WTC11 (cell line): Measurements from ENCODE around the gene MBNL1.

Source experiments
- ATF6 ChIP-seq: sonication (generic); formaldehyde crosslinking; IDR thresholded peaks from 2 replicates; pipeline ENCODE4 v1.8.1; 2023; ENCODE audit warnings: mild to moderate bottlenecking, missing genetic modification reagents
- CTCF ChIP-seq: fragments of 200-600 bp; IDR thresholded peaks from 2 replicates; pipeline ENCODE4 v1.8.0; 2022; ENCODE audit warnings: antibody characterized with exemption
- FOXK1 ChIP-seq: sonication (generic); formaldehyde crosslinking; IDR thresholded peaks from 2 replicates; pipeline ENCODE4 v1.8.0; 2022; ENCODE audit warnings: mild to moderate bottlenecking, moderate library complexity, missing genetic modification reagents
- MLX ChIP-seq: sonication (generic); formaldehyde crosslinking; IDR thresholded peaks from 2 replicates; pipeline ENCODE4 v1.8.1; 2023; ENCODE audit warnings: mild to moderate bottlenecking, missing genetic modification reagents, moderate library complexity
- ZNF512 ChIP-seq: sonication (generic); formaldehyde crosslinking; IDR thresholded peaks from 2 replicates; pipeline ENCODE4 v1.8.1; 2022; ENCODE audit warnings: missing genetic modification reagents, borderline replicate concordance

- no peak for TF ChIP-seq CTCF
- no peak for TF ChIP-seq ZNF512 (CRISPR knock-in tag)
- TF ChIP-seq ATF6 (CRISPR knock-in tag), result no peak
- no peak for TF ChIP-seq MLX (CRISPR knock-in tag)
- no peak for TF ChIP-seq FOXK1 (CRISPR knock-in tag)
Observed at GRCh38 chr3:152365126-152365525, 96.4 kb downstream of the MBNL1 start.
